HepG2 (cell line): ENCODE measurements around the gene CCDC120. TPM values are rescaled to one million over a fixed set of nuclear protein-coding genes. Genes with fewer than 3 reads are reported as not detected.

Experiments
- ATAC-seq: fragments of 200-7000 bp; cut with Tn5 transposase; 3 replicates; pipeline ENCODE4 v1.9.1; 2020; ENCODE audit warnings: mild to moderate bottlenecking, moderate library complexity
- BruUV-seq: library from RNA; stranded (reverse); fragments of 400-500 nt; replicated peaks from 2 replicates; lab custom pipeline; 2021; lab: Mats Ljungman, UMichigan
- CTCF ChIA-PET: fragments of 300-600 bp; formaldehyde crosslinking; extraction: SDS; loops from one replicate; lab custom pipeline; 2021; ENCODE audit warnings: low total read pairs, inconsistent platforms, low intra/inter-chr PET ratio; lab: Yijun Ruan, JAX
- POLR2A ChIA-PET: fragments of 350-600 bp; sonication (Branson Sonifier 250); formaldehyde crosslinking; loops from one replicate; lab custom pipeline; 2020; ENCODE audit warnings: antibody characterized with exemption, inconsistent platforms; lab: Yijun Ruan, JAX
- DNase-seq: peaks from one replicate; pipeline ENCODE4 v3.0.0-alpha.2; 2015; ENCODE audit warnings: low spot score
- FAIRE-seq: peaks from 3 replicates; lab custom pipeline; 2011; peaks lifted over from hg19 to GRCh38; lab: Jason Lieb, UNC
- H2AFZ ChIP-seq: one replicate; pipeline ENCODE4 v1.6.1; 2011; ENCODE audit warnings: low read length, inconsistent platforms
- H3K27ac ChIP-seq: fragments of 300-600 bp; 3 replicates; pipeline ENCODE4 v1.8.0; 2011; ENCODE audit warnings: mixed run types, mild to moderate bottlenecking, mixed read lengths, low read length, inconsistent platforms; ENCODE audit not compliant: insufficient read depth; ENCODE audit errors: extremely low read length
- H3K27me3 ChIP-seq, 2 experiments: fragments of 200-600 bp in 1 of 2; 2 replicates in 1 of 2; 3 replicates in 1 of 2; pipeline versions ENCODE4 v1.6.0 to v1.8.0; 2011; ENCODE audit warnings: low read length in 2 of 2, mild to moderate bottlenecking in 2 of 2, moderate library complexity in 2 of 2, inconsistent platforms in 1 of 2; ENCODE audit not compliant: insufficient read depth in 2 of 2, control insufficient read depth in 1 of 2
- H3K36me3 ChIP-seq, 2 experiments: fragments of 200-600 bp in 1 of 2; replicated peaks in 1 of 2; 2 replicates in 1 of 2; 3 replicates in 1 of 2; pipeline versions ENCODE4 v1.5.1 to v1.8.0; 2011; ENCODE audit warnings: low read length in 2 of 2, inconsistent platforms in 1 of 2; ENCODE audit not compliant: insufficient read depth in 2 of 2, control insufficient read depth in 1 of 2
- H3K4me1 ChIP-seq: 2 replicates; pipeline ENCODE4 v1.5.1; 2012; ENCODE audit warnings: low read length, inconsistent platforms; ENCODE audit not compliant: insufficient read depth
- H3K4me2 ChIP-seq: 2 replicates; pipeline ENCODE4 v1.6.0; 2011; ENCODE audit warnings: low read depth, low read length, inconsistent platforms
- H3K4me3 ChIP-seq, 3 experiments: fragments of 200-600 bp in 1 of 3; sonication (generic), shearing (Covaris generic) in 1 of 3; replicated peaks in 1 of 3; 2 replicates each; pipeline ENCODE4 v1.5.1; 2011 to 2016; ENCODE audit warnings: low read length in 3 of 3, inconsistent platforms in 2 of 3, low read depth in 2 of 3, mild to moderate bottlenecking in 2 of 3, control low read depth in 1 of 3, mixed read lengths in 1 of 3; ENCODE audit not compliant: insufficient read depth in 1 of 3
- H3K79me2 ChIP-seq: one replicate; pipeline ENCODE4 v1.6.1; 2011; ENCODE audit warnings: low read length, inconsistent platforms; ENCODE audit not compliant: insufficient read depth
- H3K9ac ChIP-seq: 2 replicates; pipeline ENCODE4 v1.6.0; 2011; ENCODE audit warnings: mild to moderate bottlenecking, low read depth, low read length, inconsistent platforms; ENCODE audit not compliant: insufficient read depth
- H3K9me3 ChIP-seq: 2 replicates; pipeline ENCODE4 v1.5.1; 2012; ENCODE audit warnings: mild to moderate bottlenecking, low read length
- H4K20me1 ChIP-seq: 2 replicates; pipeline ENCODE4 v1.6.0; 2011; ENCODE audit warnings: inconsistent platforms, mild to moderate bottlenecking, low read length, moderate library complexity; ENCODE audit not compliant: insufficient read depth
- ARID5B ChIP-seq: IDR thresholded peaks from 2 replicates; pipeline ENCODE4 v1.4.0; 2020; ENCODE audit warnings: mild to moderate bottlenecking, missing genetic modification reagents
- CC2D1A ChIP-seq: sonication (generic); formaldehyde crosslinking; IDR thresholded peaks from 2 replicates; pipeline ENCODE4 v1.8.1; 2023; ENCODE audit warnings: mild to moderate bottlenecking, missing genetic modification reagents
- NCOR1 ChIP-seq: fragments of 200-600 bp; sonication (generic); IDR thresholded peaks from 2 replicates; pipeline ENCODE4 v1.7.0; 2017; ENCODE audit warnings: antibody characterized with exemption, low read length, borderline replicate concordance
- PHF8 ChIP-seq: sonication (generic); formaldehyde crosslinking; IDR thresholded peaks from 2 replicates; pipeline ENCODE4 v1.5.0; 2020; ENCODE audit warnings: missing genetic modification reagents
- RFXAP ChIP-seq: sonication (generic); formaldehyde crosslinking; IDR thresholded peaks from 2 replicates; pipeline ENCODE4 v1.4.0; 2020; ENCODE audit warnings: missing genetic modification reagents, borderline replicate concordance
- SCMH1 ChIP-seq: sonication (generic); formaldehyde crosslinking; IDR thresholded peaks from 2 replicates; pipeline ENCODE4 v1.9.0; 2021; ENCODE audit warnings: missing genetic modification reagents, mild to moderate bottlenecking, borderline replicate concordance
- SNAI1 ChIP-seq: sonication (generic); formaldehyde crosslinking; IDR thresholded peaks from 2 replicates; pipeline ENCODE4 v1.5.0; 2020; ENCODE audit warnings: mild to moderate bottlenecking, missing genetic modification reagents, borderline replicate concordance
- WIZ ChIP-seq: sonication (generic); formaldehyde crosslinking; IDR thresholded peaks from 2 replicates; pipeline ENCODE4 v1.5.1; 2020; ENCODE audit warnings: mild to moderate bottlenecking, missing genetic modification reagents
- ZNF20 ChIP-seq: sonication (generic); formaldehyde crosslinking; IDR thresholded peaks from 2 replicates; pipeline ENCODE4 v1.4.0; 2020; ENCODE audit warnings: mild to moderate bottlenecking, moderate library complexity, missing genetic modification reagents
- ZNF572 ChIP-seq: sonication (generic); formaldehyde crosslinking; IDR thresholded peaks from 2 replicates; pipeline ENCODE4 v1.5.1; 2020; ENCODE audit warnings: mild to moderate bottlenecking, missing genetic modification reagents
- ZNF589 ChIP-seq: sonication (generic); formaldehyde crosslinking; conservative IDR thresholded peaks from 2 replicates; pipeline ENCODE4 v1.8.0; 2022; ENCODE audit warnings: mild to moderate bottlenecking, moderate library complexity, missing genetic modification reagents
- ZNF678 ChIP-seq: sonication (generic); formaldehyde crosslinking; IDR thresholded peaks from 2 replicates; pipeline ENCODE4 v1.4.0; 2020; ENCODE audit warnings: mild to moderate bottlenecking, missing genetic modification reagents
- ZNF776 ChIP-seq: sonication (generic); formaldehyde crosslinking; IDR thresholded peaks from 2 replicates; pipeline ENCODE4 v1.4.0; 2020; ENCODE audit warnings: mild to moderate bottlenecking, missing genetic modification reagents
- WGBS: methylation state at CpG from one replicate; pipeline ENCODE4 v1.1.6; 2017; ENCODE audit warnings: low lambda C conversion rate; 5-methylcytosine and 5-hydroxymethylcytosine counted together
- in situ Hi-C: cut with HindIII; loops from 2 replicates; pipeline ENCODE4 v1.10.0; 2017; ENCODE audit warnings: low pct_unique_long_range_greater_than_20kb; ENCODE audit not compliant: extremely low pct_ligation_motif_present
- intact Hi-C: fragments of 100-400 bp; cut with micrococcal nuclease; formaldehyde crosslinking; loops from one replicate; pipeline ENCODE4 v1.10.0; 2022; ENCODE audit not compliant: unreplicated experiment
- polyA plus RNA-seq, 8 experiments: library from polyadenylated mRNA; depleted of rRNA in 3 of 8; stranded (reverse) in 7 of 8; unstranded in 1 of 8; fragments of >200 nt; fragmentation: Illumina TruSeq in 4 of 8; extraction: Trizol in 4 of 8; gene quantifications; 2 replicates each; pipeline versions ENCODE4 v1.2.1 to v1.2.3, GENCODE V29; 2011 to 2016; ENCODE audit warnings: low read depth in 4 of 8, missing spikeins in 1 of 8, mixed read lengths in 1 of 8; ENCODE audit not compliant: insufficient read depth in 1 of 8
- total RNA-seq, 5 experiments: library from RNA; depleted of rRNA; stranded (reverse); fragments of >200 nt; fragmentation: Illumina TruSeq; extraction: Trizol; gene quantifications; 2 replicates each; pipeline ENCODE4 v1.2.3, GENCODE V29; 2016; ENCODE audit warnings: low read depth in 1 of 5
- TF ChIP-seq, protein P1 (sequence below): sonication (generic); formaldehyde crosslinking; IDR thresholded peaks from 2 replicates; pipeline ENCODE4 v1.4.0; 2020; ENCODE audit warnings: mild to moderate bottlenecking, missing genetic modification reagents

CCDC120 gene
- total and polyA plus RNA-seq, 2 of the 13 experiments (the other 11 are each of a cell fraction or from before 2014, with no cell fraction given) = 0.89 to 3.2 TPM

- Histone ChIP-seq H3K4me2 (no peak overlapping the region), H3K9me3 (no peaks in the 10 kb centered on the region), H3K4me1 (peaks cover 26% of the 10 kb centered on the region), H3K27ac (no peak overlapping the region), H2AFZ (no peak overlapping the region), H3K27me3 (no peaks in the 10 kb centered on the region), H3K4me3 (no peak overlapping the region), H3K9ac (no peak overlapping the region), H4K20me1 (no peaks in the 10 kb centered on the region), H3K36me3 (no peaks in the 10 kb centered on the region; a peak in 2 of 5 replicates), H3K79me2 (no peaks in the 10 kb centered on the region)
- WGBS = no CpG with 5 or more reads among the region's 20 CpGs
- no peak for DNase-seq
- ChIA-PET POLR2A (no interaction called here), CTCF (no interaction called here)
- no TSS peak for BruUV-seq
- intact Hi-C loops (no loop called here), in situ Hi-C loops (no loop called here)
- ATAC-seq = no peak
- no peak for FAIRE-seq
- TF ChIP-seq, protein P1, sequence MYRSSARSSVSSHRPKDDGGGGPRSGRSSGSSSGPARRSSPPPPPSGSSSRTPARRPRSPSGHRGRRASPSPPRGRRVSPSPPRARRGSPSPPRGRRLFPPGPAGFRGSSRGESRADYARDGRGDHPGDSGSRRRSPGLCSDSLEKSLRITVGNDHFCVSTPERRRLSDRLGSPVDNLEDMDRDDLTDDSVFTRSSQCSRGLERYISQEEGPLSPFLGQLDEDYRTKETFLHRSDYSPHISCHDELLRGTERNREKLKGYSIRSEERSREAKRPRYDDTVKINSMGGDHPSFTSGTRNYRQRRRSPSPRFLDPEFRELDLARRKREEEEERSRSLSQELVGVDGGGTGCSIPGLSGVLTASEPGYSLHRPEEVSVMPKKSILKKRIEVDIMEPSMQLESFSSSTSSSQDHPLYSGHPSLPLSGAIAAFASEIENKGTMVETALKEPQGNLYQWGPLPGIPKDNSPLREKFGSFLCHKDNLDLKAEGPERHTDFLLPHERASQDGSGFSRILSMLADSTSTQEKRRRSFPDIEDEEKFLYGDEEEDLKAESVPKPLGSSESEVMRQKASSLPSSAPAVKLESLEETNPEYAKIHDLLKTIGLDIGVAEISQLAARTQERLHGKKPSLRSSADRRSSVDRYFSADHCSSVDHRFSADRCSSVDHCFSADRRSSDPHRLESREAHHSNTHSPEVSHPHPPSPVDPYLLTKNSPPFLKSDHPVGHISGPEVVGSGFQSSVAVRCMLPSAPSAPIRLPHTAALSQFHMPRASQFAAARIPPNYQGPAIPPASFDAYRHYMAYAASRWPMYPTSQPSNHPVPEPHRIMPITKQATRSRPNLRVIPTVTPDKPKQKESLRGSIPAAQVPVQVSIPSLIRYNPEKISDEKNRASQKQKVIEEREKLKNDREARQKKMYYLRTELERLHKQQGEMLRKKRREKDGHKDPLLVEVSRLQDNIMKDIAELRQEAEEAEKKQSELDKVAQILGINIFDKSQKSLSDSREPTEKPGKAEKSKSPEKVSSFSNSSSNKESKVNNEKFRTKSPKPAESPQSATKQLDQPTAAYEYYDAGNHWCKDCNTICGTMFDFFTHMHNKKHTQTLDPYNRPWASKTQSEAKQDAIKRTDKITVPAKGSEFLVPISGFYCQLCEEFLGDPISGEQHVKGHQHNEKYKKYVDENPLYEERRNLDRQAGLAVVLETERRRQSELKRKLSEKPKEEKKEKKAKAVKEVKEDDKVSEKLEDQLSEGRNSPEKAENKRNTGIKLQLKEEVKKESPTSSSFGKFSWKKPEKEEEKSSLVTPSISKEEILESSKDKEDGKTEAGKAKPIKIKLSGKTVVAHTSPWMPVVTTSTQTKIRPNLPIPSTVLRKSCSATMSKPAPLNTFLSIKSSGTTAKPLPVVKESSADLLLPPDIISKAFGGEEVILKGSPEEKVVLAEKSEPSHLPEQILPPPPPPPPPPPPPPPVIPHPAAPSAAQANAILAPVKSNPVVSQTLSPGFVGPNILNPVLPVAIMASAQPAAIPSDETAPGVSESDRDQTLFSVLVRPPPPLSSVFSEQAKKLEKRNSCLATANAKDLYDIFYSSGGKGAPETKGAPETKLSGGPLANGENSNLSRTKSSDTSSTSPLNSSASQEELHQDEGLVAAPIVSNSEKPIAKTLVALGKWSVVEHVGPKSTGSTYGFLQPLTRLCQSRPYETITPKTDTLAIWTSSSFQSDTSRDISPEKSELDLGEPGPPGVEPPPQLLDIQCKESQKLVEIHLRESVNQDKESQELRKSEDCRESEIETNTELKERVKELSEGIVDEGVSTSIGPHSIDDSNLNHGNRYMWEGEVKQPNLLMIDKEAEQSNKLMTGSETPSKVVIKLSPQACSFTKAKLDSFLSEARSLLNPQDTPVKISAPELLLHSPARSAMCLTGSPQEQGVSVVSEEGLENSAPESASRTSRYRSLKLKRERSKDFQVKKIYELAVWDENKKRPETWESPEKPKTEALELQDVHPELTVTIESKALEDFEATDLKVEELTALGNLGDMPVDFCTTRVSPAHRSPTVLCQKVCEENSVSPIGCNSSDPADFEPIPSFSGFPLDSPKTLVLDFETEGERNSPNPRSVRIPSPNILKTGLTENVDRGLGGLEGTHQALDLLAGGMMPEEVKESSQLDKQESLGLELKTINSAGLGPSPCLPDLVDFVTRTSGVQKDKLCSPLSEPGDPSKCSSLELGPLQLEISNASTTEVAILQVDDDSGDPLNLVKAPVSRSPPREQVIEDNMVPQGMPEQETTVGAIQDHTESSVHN (CRISPR knock-in tag) = no peak
- TF ChIP-seq WIZ (CRISPR knock-in tag) (no peak), PHF8 (no peak), ZNF776 (no peak), CC2D1A (CRISPR knock-in tag) (no peak), ZNF20 (CRISPR knock-in tag) (no peak), ZNF572 (no peak), ARID5B (CRISPR knock-in tag) (no peak), SCMH1 (CRISPR knock-in tag) (no peak), SNAI1 (CRISPR knock-in tag) (no peak), ZNF678 (no peak), ZNF589 (CRISPR knock-in tag) (no peak), RFXAP (no peak), NCOR1 (no peak)
These were observed 5.5 kb downstream of the CCDC120 start for GRCh38 chrX:49064303-49064702.
